Smooth muscle cell (in vitro differentiated cells): ENCODE data around the gene TRPC6. TPM values are rescaled to one million over a fixed set of nuclear protein-coding genes. Genes with fewer than 3 reads are reported as not detected.

Experiments
- DNase-seq: peaks from one replicate; lab custom pipeline; 2025; ENCODE audit not compliant: unreplicated experiment; lab: John Stamatoyannopoulos, UW
- H2AFZ ChIP-seq: fragments of 200-600 bp; sonication (generic); 2 replicates; pipeline ENCODE4 v1.6.0; 2016; ENCODE audit warnings: antibody characterized with exemption, low read depth, mild to moderate bottlenecking
- H3F3A ChIP-seq: fragments of 200-600 bp; sonication (generic); 2 replicates; pipeline ENCODE4 v1.6.0; 2017; ENCODE audit warnings: antibody characterized with exemption, low read depth
- H3K27ac ChIP-seq: fragments of 200-600 bp; sonication (generic); 2 replicates; pipeline ENCODE4 v1.5.1; 2016; ENCODE audit warnings: low read depth, mild to moderate bottlenecking
- H3K27me3 ChIP-seq: fragments of 200-600 bp; sonication (generic); 2 replicates; pipeline ENCODE4 v1.6.1; 2016; ENCODE audit warnings: low read depth, mild to moderate bottlenecking
- H3K36me3 ChIP-seq: fragments of 200-600 bp; sonication (generic); 2 replicates; pipeline ENCODE4 v1.5.1; 2016; ENCODE audit warnings: low read depth
- H3K4me1 ChIP-seq: fragments of 200-600 bp; sonication (generic); 2 replicates; pipeline ENCODE4 v1.5.1; 2016; ENCODE audit warnings: low read depth
- H3K4me2 ChIP-seq: fragments of 200-600 bp; sonication (generic); 2 replicates; pipeline ENCODE4 v1.6.0; 2016; ENCODE audit warnings: mild to moderate bottlenecking
- H3K4me3 ChIP-seq: fragments of 200-600 bp; sonication (generic); 2 replicates; pipeline ENCODE4 v1.5.1; 2016; ENCODE audit warnings: mild to moderate bottlenecking
- H3K79me2 ChIP-seq: fragments of 200-600 bp; sonication (generic); 2 replicates; pipeline ENCODE4 v1.6.0; 2016; ENCODE audit warnings: low read depth, mild to moderate bottlenecking
- H3K9ac ChIP-seq: fragments of 200-600 bp; sonication (generic); 2 replicates; pipeline ENCODE4 v1.6.0; 2016; ENCODE audit warnings: low read depth
- H3K9me3 ChIP-seq: fragments of 200-600 bp; sonication (generic); replicated peaks from 2 replicates; pipeline ENCODE4 v1.5.1; 2016; ENCODE audit warnings: low read depth
- H4K20me1 ChIP-seq: fragments of 200-600 bp; sonication (generic); 2 replicates; pipeline ENCODE4 v1.6.0; 2016; ENCODE audit warnings: low read depth
- WGBS: methylation state at CpG from one replicate; pipeline ENCODE4 v1.1.7; 2016; ENCODE audit warnings: low lambda C conversion rate; 5-methylcytosine and 5-hydroxymethylcytosine counted together
- polyA plus RNA-seq: library from polyadenylated mRNA; unstranded; fragments of >200 nt; fragmentation: Nextera tagmentation; extraction: Ambion mirVana; gene quantifications from 2 replicates; pipeline ENCODE4 v1.2.1, GENCODE V29; 2016
- total RNA-seq: library from RNA; depleted of rRNA; stranded (reverse); fragments of >200 nt; gene quantifications from 2 replicates; pipeline ENCODE4 v1.2.3, GENCODE V29; 2014
- TF ChIP-seq, protein P1 (sequence below): fragments of 200-600 bp; sonication (generic); IDR thresholded peaks from 2 replicates; pipeline ENCODE4 v1.5.1; 2017; ENCODE audit warnings: borderline replicate concordance, mild to moderate bottlenecking, antibody characterized with exemption; ENCODE audit not compliant: insufficient read depth, poor library complexity, severe bottlenecking

TRPC6 gene
- total and polyA plus RNA-seq, 2 experiments from 2014 or later: 0.18 TPM; not detected in 1

DNA sequence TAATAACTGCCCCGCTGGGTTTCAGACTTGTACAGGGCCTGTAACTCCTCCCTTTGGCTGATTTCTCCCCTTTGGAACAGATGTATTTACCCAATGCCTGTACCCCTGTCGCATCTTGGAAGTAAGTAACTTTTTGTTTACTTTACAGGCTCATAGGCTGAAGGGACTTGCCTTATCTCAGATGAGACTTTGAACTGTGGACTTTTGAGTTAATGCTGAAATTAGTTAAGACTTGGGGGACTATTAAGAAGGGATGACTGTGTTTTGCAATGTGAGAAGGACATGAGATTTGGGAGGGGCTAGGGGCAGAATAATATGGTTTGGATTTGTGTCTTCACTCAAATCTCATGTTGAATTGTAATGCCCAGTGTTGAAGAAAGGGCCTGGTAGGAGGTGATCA, 62.0 kb downstream of the TRPC6 start:
- no peak for DNase-seq
- no peaks in the 10 kb centered on the region for H3K79me2 ChIP-seq
- H3K9me3 ChIP-seq: no peaks in the 10 kb centered on the region
- no peak overlapping the region for H2AFZ ChIP-seq
- H4K20me1 ChIP-seq: no peaks in the 10 kb centered on the region
- WGBS: 83% methylated on average over 2 of the region's 2 CpGs
- no peaks in the 10 kb centered on the region for H3K27me3 ChIP-seq
- H3K36me3 ChIP-seq: no peaks in the 10 kb centered on the region
- no peaks in the 10 kb centered on the region for H3F3A ChIP-seq
- H3K4me1 ChIP-seq: no peaks in the 10 kb centered on the region
- TF ChIP-seq, protein P1, sequence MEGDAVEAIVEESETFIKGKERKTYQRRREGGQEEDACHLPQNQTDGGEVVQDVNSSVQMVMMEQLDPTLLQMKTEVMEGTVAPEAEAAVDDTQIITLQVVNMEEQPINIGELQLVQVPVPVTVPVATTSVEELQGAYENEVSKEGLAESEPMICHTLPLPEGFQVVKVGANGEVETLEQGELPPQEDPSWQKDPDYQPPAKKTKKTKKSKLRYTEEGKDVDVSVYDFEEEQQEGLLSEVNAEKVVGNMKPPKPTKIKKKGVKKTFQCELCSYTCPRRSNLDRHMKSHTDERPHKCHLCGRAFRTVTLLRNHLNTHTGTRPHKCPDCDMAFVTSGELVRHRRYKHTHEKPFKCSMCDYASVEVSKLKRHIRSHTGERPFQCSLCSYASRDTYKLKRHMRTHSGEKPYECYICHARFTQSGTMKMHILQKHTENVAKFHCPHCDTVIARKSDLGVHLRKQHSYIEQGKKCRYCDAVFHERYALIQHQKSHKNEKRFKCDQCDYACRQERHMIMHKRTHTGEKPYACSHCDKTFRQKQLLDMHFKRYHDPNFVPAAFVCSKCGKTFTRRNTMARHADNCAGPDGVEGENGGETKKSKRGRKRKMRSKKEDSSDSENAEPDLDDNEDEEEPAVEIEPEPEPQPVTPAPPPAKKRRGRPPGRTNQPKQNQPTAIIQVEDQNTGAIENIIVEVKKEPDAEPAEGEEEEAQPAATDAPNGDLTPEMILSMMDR: no peak
- no peak overlapping the region for H3K27ac ChIP-seq
- H3K4me2 ChIP-seq: no peak overlapping the region
- no peak overlapping the region for H3K9ac ChIP-seq
- H3K4me3 ChIP-seq: no peak overlapping the region

DNA sequence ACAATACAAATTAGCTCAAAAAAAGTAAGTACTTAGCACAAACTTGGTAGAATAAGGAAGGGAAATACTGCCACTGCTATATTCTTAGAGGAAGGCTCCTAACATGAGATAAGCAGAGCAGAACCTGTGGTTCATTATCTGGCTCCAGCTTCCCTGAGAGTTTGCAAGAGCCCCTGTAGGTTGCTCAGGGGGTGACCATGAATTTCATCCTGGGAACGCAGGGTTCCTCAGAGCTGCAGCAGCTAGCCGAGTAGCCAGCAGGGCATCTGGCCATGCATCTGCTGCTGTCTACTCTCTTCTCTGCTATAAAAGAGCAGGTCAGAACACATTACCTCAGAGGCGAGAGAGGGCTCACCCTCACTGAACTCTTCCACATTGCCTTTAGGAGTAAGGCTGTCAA, 67.3 kb downstream of the TRPC6 start:
- Histone ChIP-seq H4K20me1 (no peaks in the 10 kb centered on the region), H3F3A (no peaks in the 10 kb centered on the region), H3K9me3 (no peaks in the 10 kb centered on the region), H2AFZ (no peak overlapping the region), H3K36me3 (no peaks in the 10 kb centered on the region), H3K27ac (no peak overlapping the region), H3K27me3 (no peaks in the 10 kb centered on the region), H3K9ac (no peak overlapping the region), H3K4me3 (no peak overlapping the region), H3K79me2 (no peaks in the 10 kb centered on the region), H3K4me1 (no peaks in the 10 kb centered on the region), H3K4me2 (no peak overlapping the region)
- WGBS: 53% methylated on average over 3 of the region's 3 CpGs
- TF ChIP-seq, protein P1: no peak
- no peak for DNase-seq

DNA sequence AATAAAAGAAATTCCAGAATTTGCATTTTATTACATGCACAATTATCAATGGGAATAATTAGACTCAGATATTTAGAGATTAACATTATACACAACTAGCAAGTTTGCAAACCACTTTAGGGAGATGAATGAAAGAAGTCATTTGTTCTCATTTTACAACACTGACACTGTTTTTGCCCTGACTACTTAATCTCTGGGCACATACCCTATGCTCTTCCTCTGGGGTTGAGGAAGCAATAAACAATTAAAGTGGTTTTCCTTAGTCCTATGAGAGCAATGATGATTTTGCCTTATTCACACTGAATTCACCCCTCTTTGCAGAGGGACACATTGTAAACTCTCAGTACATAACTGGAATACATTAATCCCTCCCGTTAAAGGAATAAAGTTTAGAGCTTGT, 72.7 kb downstream of the TRPC6 start:
- TF ChIP-seq, protein P1: no peak
- no peak for DNase-seq
- no peaks in the 10 kb centered on the region for H3K27me3 ChIP-seq
- no peaks in the 10 kb centered on the region for H3F3A ChIP-seq
- H3K4me1 ChIP-seq: no peaks in the 10 kb centered on the region
- H4K20me1 ChIP-seq: no peaks in the 10 kb centered on the region
- no peak overlapping the region for H3K27ac ChIP-seq
- H3K4me2 ChIP-seq: no peak overlapping the region
- H2AFZ ChIP-seq: peak overlapping the region; percentile 7
- H3K4me3 ChIP-seq: no peak overlapping the region
- no peaks in the 10 kb centered on the region for H3K9me3 ChIP-seq
- no peaks in the 10 kb centered on the region for H3K79me2 ChIP-seq
- H3K9ac ChIP-seq: no peak overlapping the region
- WGBS: 80% methylated on average over 1 of the region's 1 CpG
- no peaks in the 10 kb centered on the region for H3K36me3 ChIP-seq

DNA sequence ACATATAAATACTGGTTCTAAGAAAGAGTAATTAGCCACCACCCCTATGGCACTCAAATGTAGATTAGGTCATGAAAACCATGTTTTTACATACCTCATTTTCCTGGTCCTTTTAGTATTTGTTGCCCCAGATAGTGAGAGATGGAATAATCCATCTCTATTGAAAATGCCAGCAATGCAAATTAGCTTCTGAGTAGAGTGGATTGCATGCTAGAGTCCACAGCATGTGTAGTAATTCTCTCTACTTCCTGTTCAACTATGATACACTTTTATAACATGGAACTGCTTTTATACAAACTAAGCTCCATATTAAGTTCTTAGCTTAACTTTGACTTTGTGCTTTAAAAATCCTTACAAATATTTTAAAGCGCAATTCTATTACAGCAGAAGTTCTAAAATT, 73.2 kb downstream of the TRPC6 start:
- Histone ChIP-seq H3K4me3 (no peak overlapping the region), H3K27me3 (no peaks in the 10 kb centered on the region), H2AFZ (peak overlapping the region; percentile 7), H3K79me2 (no peaks in the 10 kb centered on the region), H3K27ac (no peak overlapping the region), H3K9ac (no peak overlapping the region), H3K36me3 (no peaks in the 10 kb centered on the region), H4K20me1 (no peaks in the 10 kb centered on the region), H3F3A (no peaks in the 10 kb centered on the region), H3K9me3 (no peaks in the 10 kb centered on the region), H3K4me1 (no peaks in the 10 kb centered on the region), H3K4me2 (no peak overlapping the region)
- TF ChIP-seq, protein P1: no peak
- DNase-seq: no peak
- 95% methylated on average over 1 of the region's 1 CpG for WGBS
